ENCODE results near the gene OR10V1.

GRCh38 chr11:59710136-59710847 lies 3.4 kb downstream of the OR10V1 start:
- TF ChIP-seq CTCF (conservative IDR thresholded peaks at IDR 0.05; ENCODE audit: low read depth in 2 of 2), result no peak
- TF ChIP-seq EZH2 (IDR thresholded peaks at IDR 0.05; ENCODE audit: low read depth, unreplicated experiment), result no peak
- TF ChIP-seq JUNB (IDR thresholded peaks at IDR 0.05; ENCODE audit: unreplicated experiment), result no peak
- no peak for TF ChIP-seq NANOG (IDR thresholded peaks at IDR 0.05; ENCODE audit: borderline replicate concordance)
- TF ChIP-seq POLR2AphosphoS5 (IDR thresholded peaks at IDR 0.05; ENCODE audit: low read depth), result no peak
- no peak for TF ChIP-seq EZH2phosphoT487 (IDR thresholded peaks at IDR 0.05; ENCODE audit: unreplicated experiment)
- no peak for TF ChIP-seq REST (IDR thresholded peaks at IDR 0.05; ENCODE audit: unreplicated experiment)
- TF ChIP-seq ZNF114 (CRISPR knock-in tag; IDR thresholded peaks at IDR 0.05), result no peak
- no peak for TF ChIP-seq STAT1 (IDR thresholded peaks at IDR 0.05; ENCODE audit: unreplicated experiment)
- no peak for TF ChIP-seq CREB1 (CRISPR knock-in tag; IDR thresholded peaks at IDR 0.05; ENCODE audit: low read depth)
- TF ChIP-seq ETS1 (IDR thresholded peaks at IDR 0.05), result no peak
- no peak for TF ChIP-seq ZNF331 (CRISPR knock-in tag; IDR thresholded peaks at IDR 0.05; ENCODE audit: low read depth)
